A673 (cell line): ENCODE data around the gene WDR75. TPM values are rescaled to one million over a fixed set of nuclear protein-coding genes. Genes with fewer than 3 reads are reported as not detected.

ENCODE experiments used
- BruUV-seq: library from RNA; stranded (reverse); fragments of 400-500 nt; replicated peaks from 2 replicates; lab custom pipeline; 2021; lab: Mats Ljungman, UMichigan
- CTCF ChIA-PET: fragments of 300-600 bp; sonication (Branson Sonifier 250); formaldehyde crosslinking; loops from one replicate; lab custom pipeline; 2022; ENCODE audit warnings: antibody characterized with exemption; lab: Charles Lee
- POLR2A ChIA-PET: fragments of 300-600 bp; sonication (Branson Sonifier 250); formaldehyde crosslinking; loops from one replicate; lab custom pipeline; 2022; ENCODE audit warnings: antibody characterized with exemption; ENCODE audit not compliant: low non-redundant PET; lab: Charles Lee
- DNase-seq: peaks from one replicate; pipeline ENCODE4 v3.0.0-alpha.2; 2015; ENCODE audit warnings: low spot score
- H3K27ac ChIP-seq: fragments of 200-600 bp; sonication (generic); 2 replicates; pipeline ENCODE4 v1.5.1; 2016; ENCODE audit warnings: mixed run types, low read depth, mild to moderate bottlenecking, mixed read lengths, antibody characterized with exemption, low read length; ENCODE audit not compliant: poor library complexity, severe bottlenecking
- H3K27me3 ChIP-seq: fragments of 200-600 bp; sonication (generic); replicated peaks from 2 replicates; pipeline ENCODE4 v1.6.1; 2017; ENCODE audit warnings: mixed run types, low read depth, mild to moderate bottlenecking, mixed read lengths, antibody characterized with exemption, low read length; ENCODE audit not compliant: insufficient read depth, poor library complexity
- H3K36me3 ChIP-seq: fragments of 200-600 bp; sonication (generic); 2 replicates; pipeline ENCODE4 v1.6.1; 2016; ENCODE audit warnings: mixed run types, mild to moderate bottlenecking, mixed read lengths, antibody characterized with exemption, low read length; ENCODE audit not compliant: insufficient read depth, poor library complexity, severe bottlenecking
- H3K4me1 ChIP-seq: fragments of 200-600 bp; sonication (generic); 2 replicates; pipeline ENCODE4 v1.6.1; 2017; ENCODE audit warnings: mixed run types, mild to moderate bottlenecking, mixed read lengths, antibody characterized with exemption, low read length; ENCODE audit not compliant: insufficient read depth, poor library complexity, severe bottlenecking
- H3K4me3 ChIP-seq: fragments of 200-600 bp; sonication (generic); 2 replicates; pipeline ENCODE4 v1.5.1; 2016; ENCODE audit warnings: low read depth, mixed run types, mild to moderate bottlenecking, mixed read lengths, low read length; ENCODE audit not compliant: poor library complexity, severe bottlenecking
- H3K9me3 ChIP-seq: fragments of 200-600 bp; sonication (generic); 2 replicates; pipeline ENCODE4 v1.6.1; 2016; ENCODE audit warnings: mixed run types, low read depth, mild to moderate bottlenecking, mixed read lengths, antibody characterized with exemption, low read length; ENCODE audit not compliant: poor library complexity, severe bottlenecking
- EZH2 ChIP-seq: fragments of 200-600 bp; sonication (generic); IDR thresholded peaks from 2 replicates; pipeline ENCODE4 v1.6.1; 2017; ENCODE audit warnings: borderline replicate concordance, low read depth, mild to moderate bottlenecking, mixed read lengths, antibody characterized with exemption, low read length; ENCODE audit not compliant: poor library complexity, severe bottlenecking
- intact Hi-C: fragments of 100-400 bp; cut with micrococcal nuclease; formaldehyde crosslinking; loops from one replicate; pipeline ENCODE4 v1.10.0; 2022; ENCODE audit not compliant: unreplicated experiment
- total RNA-seq: library from RNA; stranded (reverse); gene quantifications from 2 replicates; pipeline ENCODE4 v1.2.3, GENCODE V29; 2021
- TF ChIP-seq, protein P1 (sequence below): fragments of 300-800, 200-600 bp; sonication (generic); conservative IDR thresholded peaks from 2 replicates; pipeline ENCODE4 v1.5.1; 2017; ENCODE audit warnings: low read depth, mild to moderate bottlenecking, antibody characterized with exemption, low read length, moderate library complexity, mixed read lengths

WDR75 gene
- total RNA-seq, 1 experiment from 2014 or later: 69.6 TPM

DNA sequence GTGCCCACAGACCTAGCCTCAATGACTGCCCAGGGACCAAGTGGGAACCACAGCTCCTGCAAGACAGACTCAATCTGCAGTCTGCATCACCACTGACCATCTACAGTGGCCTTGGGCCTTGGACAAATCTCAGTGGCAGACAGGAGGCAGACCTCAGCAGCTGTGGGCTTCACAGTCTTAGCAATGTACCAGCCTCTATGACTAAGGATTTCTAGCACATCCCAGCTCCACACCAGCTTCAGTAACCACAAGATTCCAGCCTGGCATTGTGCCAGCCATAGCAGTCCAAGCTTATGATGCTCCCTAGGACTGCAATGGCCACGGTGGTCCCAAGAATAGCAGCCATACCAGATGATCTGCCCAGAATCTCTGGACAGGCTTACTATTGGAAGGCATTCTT, 19.6 kb upstream of the WDR75 start:
- TF ChIP-seq, protein P1, sequence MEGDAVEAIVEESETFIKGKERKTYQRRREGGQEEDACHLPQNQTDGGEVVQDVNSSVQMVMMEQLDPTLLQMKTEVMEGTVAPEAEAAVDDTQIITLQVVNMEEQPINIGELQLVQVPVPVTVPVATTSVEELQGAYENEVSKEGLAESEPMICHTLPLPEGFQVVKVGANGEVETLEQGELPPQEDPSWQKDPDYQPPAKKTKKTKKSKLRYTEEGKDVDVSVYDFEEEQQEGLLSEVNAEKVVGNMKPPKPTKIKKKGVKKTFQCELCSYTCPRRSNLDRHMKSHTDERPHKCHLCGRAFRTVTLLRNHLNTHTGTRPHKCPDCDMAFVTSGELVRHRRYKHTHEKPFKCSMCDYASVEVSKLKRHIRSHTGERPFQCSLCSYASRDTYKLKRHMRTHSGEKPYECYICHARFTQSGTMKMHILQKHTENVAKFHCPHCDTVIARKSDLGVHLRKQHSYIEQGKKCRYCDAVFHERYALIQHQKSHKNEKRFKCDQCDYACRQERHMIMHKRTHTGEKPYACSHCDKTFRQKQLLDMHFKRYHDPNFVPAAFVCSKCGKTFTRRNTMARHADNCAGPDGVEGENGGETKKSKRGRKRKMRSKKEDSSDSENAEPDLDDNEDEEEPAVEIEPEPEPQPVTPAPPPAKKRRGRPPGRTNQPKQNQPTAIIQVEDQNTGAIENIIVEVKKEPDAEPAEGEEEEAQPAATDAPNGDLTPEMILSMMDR: no peak
- no peak for TF ChIP-seq EZH2
- no TSS peak for BruUV-seq
- peaks cover 4% of the 10 kb centered on the region for H3K9me3 ChIP-seq
- ChIA-PET CTCF (no interaction called here), POLR2A (no interaction called here)
- peak; percentile 51 for DNase-seq
- no peaks in the 10 kb centered on the region for H3K27me3 ChIP-seq
- H3K4me3 ChIP-seq: no peak overlapping the region
- peaks cover 15% of the 10 kb centered on the region for H3K4me1 ChIP-seq
- no peak overlapping the region for H3K27ac ChIP-seq
- intact Hi-C loops: no loop called here
- H3K36me3 ChIP-seq: no peaks in the 10 kb centered on the region

DNA sequence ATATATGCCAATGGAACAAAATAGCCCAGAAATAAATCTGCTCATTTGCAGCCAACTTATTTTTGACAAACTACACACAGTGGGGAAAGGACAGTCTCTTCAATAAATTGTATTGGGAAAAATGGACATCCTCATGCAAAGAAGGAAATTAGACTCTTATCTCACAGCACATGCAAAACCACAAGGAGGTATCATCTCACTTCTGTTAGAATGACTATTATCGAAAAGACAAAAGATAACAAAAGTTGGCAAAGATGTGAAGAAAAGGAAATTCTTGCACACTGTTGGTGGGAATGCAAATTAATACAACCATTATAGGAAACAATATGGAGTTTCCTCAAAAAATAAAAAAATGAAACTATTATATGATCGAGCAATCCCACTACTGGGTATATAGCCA, 16.3 kb upstream of the WDR75 start:
- Histone ChIP-seq H3K27me3 (no peaks in the 10 kb centered on the region), H3K27ac (peak overlapping the region; percentile 73), H3K36me3 (no peaks in the 10 kb centered on the region), H3K4me1 (peaks cover 28% of the 10 kb centered on the region), H3K9me3 (peaks cover 4% of the 10 kb centered on the region), H3K4me3 (no peak overlapping the region)
- no peak for TF ChIP-seq EZH2
- TF ChIP-seq, protein P1: no peak
- intact Hi-C loops: loop anchor here (5.0 kb wide), 1 partner anchor 423 kb away; no protein-coding TSS in a partner anchor
- CTCF ChIA-PET: no interaction called here
- POLR2A ChIA-PET: no interaction called here
- no TSS peak for BruUV-seq
- peak; percentile 24 for DNase-seq

DNA sequence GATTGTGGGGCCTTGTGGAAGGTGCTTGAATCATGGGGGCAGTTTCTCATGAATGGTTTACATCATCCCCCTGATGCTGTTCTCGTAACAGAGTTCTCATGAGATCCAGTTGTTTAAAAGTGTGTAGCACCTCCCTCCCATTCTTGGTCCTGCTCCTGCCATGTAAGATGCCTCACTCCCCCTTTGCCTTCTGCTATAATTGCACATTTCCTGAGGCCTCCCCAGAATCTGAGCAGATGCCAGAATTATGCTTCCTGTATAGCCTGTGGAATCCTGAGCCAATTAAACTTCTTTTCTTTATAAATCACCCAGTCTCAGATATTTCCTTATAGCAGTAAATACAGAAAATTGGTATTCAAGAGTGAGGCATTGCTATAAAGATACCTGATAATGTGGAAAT, 15.6 kb upstream of the WDR75 start:
- TF ChIP-seq, protein P1: no peak
- TF ChIP-seq EZH2: no peak

More for the DNA sequence above, 15.6 kb upstream of the WDR75 start:
- DNase-seq: peak; percentile 98
- no peaks in the 10 kb centered on the region for H3K27me3 ChIP-seq
- intact Hi-C loops: loop anchor here (5.0 kb wide), 1 partner anchor 423 kb away; no protein-coding TSS in a partner anchor
- H3K9me3 ChIP-seq: peaks cover 4% of the 10 kb centered on the region
- ChIA-PET CTCF (no interaction called here), POLR2A (no interaction called here)
- peaks cover 28% of the 10 kb centered on the region for H3K4me1 ChIP-seq
- BruUV-seq: no TSS peak
- H3K36me3 ChIP-seq: no peaks in the 10 kb centered on the region
- no peak overlapping the region for H3K4me3 ChIP-seq
- H3K27ac ChIP-seq: peak overlapping the region; percentile 73
